GM21515 (cell line): ENCODE results near the gene FZD7.

Experiments
- ATAC-seq: cut with Tn5 transposase; IDR thresholded peaks from one replicate; pipeline ENCODE4 v1.9.1; 2021; ENCODE audit not compliant: unreplicated experiment

The FZD7 gene

DNA sequence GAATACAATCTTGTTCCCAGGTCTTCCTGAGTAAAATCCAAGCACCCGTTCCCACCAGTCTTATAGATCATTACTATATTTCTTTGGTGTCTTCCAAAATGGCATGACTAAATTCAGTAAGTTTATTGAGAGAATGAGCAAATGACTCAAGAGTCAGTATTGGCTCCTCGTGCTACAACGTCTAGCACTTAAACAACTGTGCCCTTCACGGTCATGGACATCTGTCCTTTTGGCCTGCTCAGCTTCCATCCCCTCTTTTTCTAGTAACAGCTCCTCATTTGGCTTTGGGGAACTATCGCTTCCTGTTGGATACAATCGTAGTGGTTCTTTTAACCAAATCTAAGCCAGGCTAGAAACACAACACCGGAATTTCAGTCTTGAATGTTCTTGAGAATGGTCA is 24.1 kb upstream of the FZD7 start:
- no peak for ATAC-seq

DNA sequence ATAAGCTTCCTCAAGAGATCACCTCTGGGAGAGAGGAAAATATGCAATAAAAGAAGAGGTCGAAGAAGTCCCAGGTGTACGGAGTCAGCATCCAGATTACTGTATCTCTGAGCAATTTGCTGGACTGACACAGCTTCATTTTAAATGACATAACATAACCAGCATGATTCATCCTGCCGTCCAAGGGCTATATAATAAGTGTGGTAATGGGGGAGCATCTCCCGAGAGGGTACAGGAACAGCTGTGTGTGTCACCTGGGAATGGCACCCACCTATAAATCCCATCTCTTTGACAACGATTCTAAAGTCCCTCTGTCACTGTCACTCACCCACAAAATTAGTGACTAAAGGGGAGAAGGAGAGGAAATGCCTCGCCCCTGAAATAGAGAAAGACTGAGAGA is 19.3 kb upstream of the FZD7 start:
- ATAC-seq, result no peak

DNA sequence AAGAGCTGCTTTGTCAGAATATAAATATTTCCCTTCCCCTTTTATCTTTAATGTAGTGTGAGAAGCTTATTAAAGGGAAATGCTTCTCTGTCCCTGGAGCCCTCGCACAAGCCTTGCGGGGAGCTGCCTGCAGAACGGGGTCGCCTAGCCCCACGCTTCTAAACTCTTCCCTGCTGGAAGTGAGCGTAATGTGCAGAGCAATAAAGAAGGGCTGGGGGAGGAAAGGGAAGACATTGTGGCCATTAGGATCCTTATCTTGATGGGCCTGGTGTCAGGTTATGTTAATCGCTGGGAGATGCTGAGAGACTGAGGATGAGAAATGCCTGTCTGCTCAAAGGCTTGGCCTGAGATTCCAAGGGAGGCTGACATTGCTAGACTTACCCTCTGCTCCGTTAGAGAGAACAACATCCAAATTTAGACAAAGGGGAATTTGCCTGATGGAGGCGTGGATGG is 18.9 kb upstream of the FZD7 start:
- no peak for ATAC-seq

GRCh38 chr2:202015471-202015870 is 18.2 kb upstream of the FZD7 start:
- no peak for ATAC-seq

DNA sequence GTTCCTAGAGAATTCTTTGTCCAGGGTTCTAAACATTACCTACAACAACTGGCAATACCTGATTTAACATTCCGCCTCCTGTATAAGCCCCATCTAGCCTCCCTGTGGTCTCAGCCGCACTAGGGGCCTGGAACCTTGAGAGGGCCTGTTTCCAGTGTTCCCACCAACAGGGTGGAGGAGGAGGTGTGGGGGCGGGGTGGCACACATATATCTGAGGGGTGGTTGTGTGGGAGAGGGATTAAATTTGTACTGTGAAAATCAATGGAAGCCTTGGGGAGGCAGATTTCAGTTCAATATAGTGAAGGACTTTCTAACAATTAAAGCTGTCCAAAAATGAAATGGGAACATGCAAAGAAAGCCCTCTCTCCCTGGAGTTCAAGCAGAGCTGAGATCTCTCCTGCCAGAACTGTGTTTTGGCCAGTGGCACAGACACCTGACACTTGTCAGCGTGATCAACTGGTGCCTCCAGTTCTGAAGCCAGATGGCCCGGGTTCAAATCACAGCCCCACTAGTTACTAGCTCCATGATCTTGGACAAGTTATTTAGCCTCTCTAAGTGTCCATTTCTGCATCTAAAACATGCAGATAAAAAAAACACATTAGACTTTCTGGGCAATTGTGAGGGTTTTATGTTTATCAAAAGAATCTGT is 17.0 kb upstream of the FZD7 start:
- no peak for ATAC-seq

- ATAC-seq, result no peak
These were observed 15.7 kb upstream of the FZD7 start for GRCh38 chr2:202017940-202018339.

GRCh38 chr2:202018950-202019349 is 14.7 kb upstream of the FZD7 start:
- ATAC-seq, result no peak

DNA sequence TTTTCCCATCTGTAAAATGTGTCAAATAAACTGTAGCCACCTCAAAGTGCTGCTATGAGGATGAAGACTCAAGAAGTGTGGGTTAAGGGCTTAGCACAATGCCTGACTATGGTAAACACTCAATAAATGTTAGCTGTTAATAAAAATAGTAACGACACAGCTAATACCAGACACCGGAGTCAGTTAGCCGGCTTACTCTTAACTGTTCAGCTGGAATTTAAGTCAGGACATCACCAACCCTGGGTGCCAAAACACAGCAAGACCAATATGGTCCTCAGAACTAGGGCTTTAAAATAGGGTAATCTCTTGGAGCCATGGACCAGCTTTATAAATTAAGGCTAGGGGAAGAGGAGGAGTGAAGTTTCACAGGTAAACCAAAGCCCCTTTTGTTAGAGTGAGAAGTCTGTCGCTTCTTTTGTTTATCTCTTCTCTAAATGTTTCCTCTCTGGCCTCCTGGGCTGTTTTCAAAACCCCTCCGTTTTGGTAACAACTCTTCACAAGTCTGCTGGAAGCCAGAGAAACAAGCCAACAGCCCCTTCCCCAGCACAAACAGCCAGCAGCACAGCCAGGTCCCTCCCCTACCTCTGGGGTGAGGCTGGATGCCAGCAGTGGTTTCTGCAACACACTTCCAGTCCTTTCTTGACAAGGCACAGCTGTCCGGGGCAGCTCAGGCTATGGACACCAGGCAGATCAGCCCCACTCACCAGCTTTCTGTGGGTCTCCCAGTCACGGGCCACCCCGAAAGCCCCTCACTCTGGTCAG is 13.8 kb upstream of the FZD7 start:
- ATAC-seq, result no peak

DNA sequence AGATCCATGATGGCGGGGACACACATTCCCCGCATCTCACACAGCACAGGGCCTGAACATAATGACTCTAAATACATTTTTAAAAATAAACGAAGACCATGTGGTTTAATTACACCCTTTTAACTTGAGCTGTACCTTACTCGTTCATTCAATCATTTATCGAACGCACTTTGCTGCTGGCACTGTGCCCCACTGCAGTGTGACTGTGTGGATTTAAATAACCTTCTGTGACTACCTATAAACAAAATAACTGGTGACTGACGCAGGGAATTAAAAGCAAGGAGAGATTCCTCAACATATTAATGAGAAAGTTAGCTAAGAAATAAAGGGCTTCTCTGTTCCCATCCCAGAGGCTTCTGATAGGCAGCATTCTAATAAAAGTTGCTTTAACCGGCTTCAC is 10.9 kb upstream of the FZD7 start:
- ATAC-seq, result no peak

GRCh38 chr2:202023198-202023903 is 10.3 kb upstream of the FZD7 start:
- ATAC-seq, result no peak

GRCh38 chr2:202023904-202024266 is 9.8 kb upstream of the FZD7 start:
- ATAC-seq, result no peak

GRCh38 chr2:202024871-202025270 is 8.8 kb upstream of the FZD7 start:
- no peak for ATAC-seq

DNA sequence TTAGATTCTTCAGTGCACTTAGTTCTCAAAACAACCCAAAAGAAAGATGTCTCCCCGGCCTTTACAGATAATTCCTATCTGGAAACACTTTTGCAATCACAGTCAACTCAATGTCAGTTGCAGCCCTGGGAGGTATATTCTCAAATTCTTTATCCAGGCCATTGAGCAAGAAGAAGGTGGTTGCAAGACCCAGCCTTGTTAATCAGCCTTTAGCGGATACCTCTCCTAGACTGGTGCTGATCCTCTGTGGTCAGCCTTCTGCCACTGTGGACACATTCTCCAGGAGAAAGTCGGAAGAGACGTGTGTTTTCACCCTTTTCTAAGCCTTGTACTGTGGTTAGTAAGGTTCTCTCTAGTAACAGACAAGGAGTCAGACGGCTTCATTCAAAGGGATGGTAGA is 7.8 kb upstream of the FZD7 start:
- ATAC-seq, result no peak

GRCh38 chr2:202026507-202026906 is 7.1 kb upstream of the FZD7 start:
- ATAC-seq, result no peak

DNA sequence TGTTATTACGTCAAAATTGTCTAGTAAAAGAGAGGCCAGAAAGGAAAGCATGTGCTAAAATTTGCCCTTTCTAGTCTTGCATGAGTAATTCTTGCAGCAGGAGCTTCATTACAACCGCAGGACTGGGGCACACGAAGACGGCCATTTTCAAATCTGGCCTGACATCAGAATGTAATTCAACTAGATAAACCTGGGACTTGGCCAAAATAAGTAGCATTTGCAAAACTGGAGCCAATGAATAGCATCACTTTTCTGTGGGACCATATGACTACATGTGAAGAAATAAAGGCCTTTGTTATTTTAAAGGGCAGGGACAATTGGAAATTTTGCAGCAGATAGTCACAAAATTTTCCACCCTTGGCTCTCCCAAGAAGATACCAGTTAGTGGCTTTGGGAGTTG is 3.0 kb upstream of the FZD7 start:
- no peak for ATAC-seq

DNA sequence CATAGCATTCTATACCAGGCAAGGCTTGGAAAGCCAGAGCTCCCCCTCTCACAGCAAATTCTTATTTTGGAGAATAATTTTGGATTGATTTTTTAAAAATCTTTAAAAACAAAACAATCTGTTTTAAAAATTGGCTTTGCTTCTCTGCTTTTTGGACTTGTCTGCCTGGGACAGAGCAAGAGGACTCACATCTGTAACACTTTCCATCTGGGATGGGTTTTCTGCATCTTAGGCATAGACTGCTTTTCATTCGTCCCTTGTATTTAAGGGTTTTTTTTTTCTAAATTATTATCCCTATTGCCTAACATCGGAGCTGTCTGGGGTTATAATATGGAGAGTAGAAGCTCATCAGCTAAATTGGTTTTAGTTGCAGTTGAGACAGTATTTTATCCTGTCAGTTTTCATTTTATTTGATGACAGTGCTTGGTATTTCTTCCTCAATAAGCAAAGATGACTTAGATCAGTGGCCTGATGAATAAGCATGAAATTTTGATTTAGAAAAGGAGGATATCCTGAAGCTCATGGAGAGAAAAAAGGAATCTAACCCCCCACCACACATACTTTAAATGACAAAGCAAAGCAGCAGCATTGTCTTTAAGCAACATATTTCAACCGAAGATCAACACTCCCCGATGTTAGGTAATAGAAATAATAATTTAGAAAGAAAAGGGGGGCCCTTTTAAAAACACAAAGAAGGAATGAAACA is 2.3 kb upstream of the FZD7 start:
- no peak for ATAC-seq

- peak; percentile 15 for ATAC-seq
These were observed 774 bp upstream of the FZD7 start for GRCh38 chr2:202032846-202033316.

- no peak for ATAC-seq
These were observed 814 bp downstream of the FZD7 start for GRCh38 chr2:202034249-202035088.

DNA sequence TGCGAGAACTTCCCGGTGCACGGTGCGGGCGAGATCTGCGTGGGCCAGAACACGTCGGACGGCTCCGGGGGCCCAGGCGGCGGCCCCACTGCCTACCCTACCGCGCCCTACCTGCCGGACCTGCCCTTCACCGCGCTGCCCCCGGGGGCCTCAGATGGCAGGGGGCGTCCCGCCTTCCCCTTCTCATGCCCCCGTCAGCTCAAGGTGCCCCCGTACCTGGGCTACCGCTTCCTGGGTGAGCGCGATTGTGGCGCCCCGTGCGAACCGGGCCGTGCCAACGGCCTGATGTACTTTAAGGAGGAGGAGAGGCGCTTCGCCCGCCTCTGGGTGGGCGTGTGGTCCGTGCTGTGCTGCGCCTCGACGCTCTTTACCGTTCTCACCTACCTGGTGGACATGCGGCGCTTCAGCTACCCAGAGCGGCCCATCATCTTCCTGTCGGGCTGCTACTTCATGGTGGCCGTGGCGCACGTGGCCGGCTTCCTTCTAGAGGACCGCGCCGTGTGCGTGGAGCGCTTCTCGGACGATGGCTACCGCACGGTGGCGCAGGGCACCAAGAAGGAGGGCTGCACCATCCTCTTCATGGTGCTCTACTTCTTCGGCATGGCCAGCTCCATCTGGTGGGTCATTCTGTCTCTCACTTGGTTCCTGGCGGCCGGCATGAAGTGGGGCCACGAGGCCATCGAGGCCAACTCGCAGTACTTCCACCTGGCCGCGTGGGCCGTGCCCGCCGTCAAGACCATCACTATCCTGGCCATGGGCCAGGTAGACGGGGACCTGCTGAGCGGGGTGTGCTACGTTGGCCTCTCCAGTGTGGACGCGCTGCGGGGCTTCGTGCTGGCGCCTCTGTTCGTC is 1.7 kb downstream of the FZD7 start:
- ATAC-seq, result no peak

DNA sequence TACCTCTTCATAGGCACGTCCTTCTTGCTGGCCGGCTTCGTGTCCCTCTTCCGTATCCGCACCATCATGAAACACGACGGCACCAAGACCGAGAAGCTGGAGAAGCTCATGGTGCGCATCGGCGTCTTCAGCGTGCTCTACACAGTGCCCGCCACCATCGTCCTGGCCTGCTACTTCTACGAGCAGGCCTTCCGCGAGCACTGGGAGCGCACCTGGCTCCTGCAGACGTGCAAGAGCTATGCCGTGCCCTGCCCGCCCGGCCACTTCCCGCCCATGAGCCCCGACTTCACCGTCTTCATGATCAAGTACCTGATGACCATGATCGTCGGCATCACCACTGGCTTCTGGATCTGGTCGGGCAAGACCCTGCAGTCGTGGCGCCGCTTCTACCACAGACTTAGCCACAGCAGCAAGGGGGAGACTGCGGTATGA is 2.3 kb downstream of the FZD7 start:
- no peak for ATAC-seq
